Gastrocnemius medialis (tissue), 4 donors: Measurements from ENCODE around the gene SSR4. TPM values are rescaled to one million over a fixed set of nuclear protein-coding genes. Genes with fewer than 3 reads are reported as not detected.
A peak's percentile ranks its signal among the peaks of the same experiment; 100 is the strongest.

Experiments used
- ATAC-seq, 2 donors: fragments of 150-250 bp; one replicate each; pipeline ENCODE4 v1.9.1; 2016
- DNase-seq, 2 donors: peaks; one replicate each; pipeline ENCODE4 v3.0.0-alpha.2; 2019
- H3K27ac ChIP-seq, 4 donors: fragments of 200-600 bp; sonication (generic); 1 replicate in 1 of 4; 2 replicates in 3 of 4; pipeline ENCODE4 v1.5.1; 2016 to 2018; ENCODE audit warnings: mild to moderate bottlenecking in 2 of 4, moderate library complexity in 1 of 4
- H3K27me3 ChIP-seq, 3 donors: fragments of 200-600 bp; sonication (generic) in 2 of 3; 1 replicate in 1 of 3; 2 replicates in 2 of 3; pipeline versions ENCODE4 v1.5.1 to v1.6.0; 2016 to 2019; ENCODE audit warnings: mild to moderate bottlenecking in 1 of 3, moderate library complexity in 1 of 3
- H3K36me3 ChIP-seq, 2 donors: fragments of 200-600 bp; sonication (generic) in 1 of 2; one replicate each; pipeline ENCODE4 v1.5.1; 2017 to 2018
- H3K4me1 ChIP-seq, 2 donors: fragments of 200-600 bp; sonication (generic) in 1 of 2; one replicate each; pipeline ENCODE4 v1.5.1; 2016 to 2017; ENCODE audit warnings: mild to moderate bottlenecking in 2 of 2
- H3K4me3 ChIP-seq, 4 donors: fragments of 200-600 bp; sonication (generic) in 3 of 4; 1 replicate in 1 of 4; 2 replicates in 3 of 4; pipeline ENCODE4 v1.5.1; 2016 to 2019; ENCODE audit warnings: mild to moderate bottlenecking in 2 of 4
- H3K9me3 ChIP-seq, 3 donors: fragments of 200-600 bp; sonication (generic) in 2 of 3; 1 replicate in 1 of 3; 2 replicates in 2 of 3; pipeline ENCODE4 v1.5.1; 2016 to 2019
- POLR2A ChIP-seq, 2 donors: fragments of 450-650 bp; IDR thresholded peaks; one replicate each; pipeline ENCODE4 v1.6.1; 2017; ENCODE audit warnings: antibody characterized with exemption in 2 of 2, mild to moderate bottlenecking in 2 of 2, moderate library complexity in 2 of 2
- in situ Hi-C, 4 donors: fragments of 200-750 bp; cut with MboI; loops; one replicate each; pipeline versions ENCODE4 v1.15.0 to v1.8.0; 2017; ENCODE audit warnings: low sequenced_read_pairs in 4 of 4
- intact Hi-C: fragments of 100-400 bp; cut with DNase I; formaldehyde crosslinking; loops from one replicate; pipeline ENCODE4 v1.15.1; 2023; ENCODE audit warnings: low total_unique reads
- total RNA-seq, 4 donors: library from RNA; depleted of rRNA; stranded (reverse); fragments of >200 nt; gene quantifications; one replicate each; pipeline versions ENCODE4 v1.1.0 to v1.2.3, GENCODE V29; 2016
- TF ChIP-seq, protein P1 (sequence below), 5 experiments: fragments of 450-650 bp in 3 of 5; fragments of 200-600 bp in 2 of 5; sonication (generic) in 2 of 5; IDR thresholded peaks in 4 of 5; conservative IDR thresholded peaks in 1 of 5; 1 replicate in 4 of 5; 2 replicates in 1 of 5; pipeline ENCODE4 v1.5.1; 2016 to 2019; ENCODE audit warnings: antibody characterized with exemption in 5 of 5, mild to moderate bottlenecking in 3 of 5, moderate library complexity in 3 of 5

The SSR4 gene
- total RNA-seq, 4 donors from 2014 or later = 73.9 to 111 (median 93.4) TPM

DNA sequence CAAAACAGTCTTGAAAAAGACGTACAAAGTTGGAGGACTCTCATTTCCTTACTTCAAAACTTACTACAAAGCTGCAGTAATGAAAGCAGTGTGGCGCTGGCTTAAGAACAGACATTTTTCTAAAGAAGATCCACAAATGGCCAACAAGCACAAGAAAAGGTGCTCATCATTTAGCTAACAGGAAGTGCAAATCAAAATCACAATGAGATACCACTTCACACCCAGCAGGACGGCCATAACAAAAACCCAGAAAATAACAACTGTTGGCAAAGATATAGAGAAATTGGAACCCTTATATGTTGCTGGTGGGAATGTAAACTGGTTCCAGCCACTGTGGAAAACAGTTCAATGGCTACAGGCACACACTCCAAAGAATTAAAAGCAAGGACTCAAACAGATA lies 32.5 kb downstream of the SSR4 start:
- intact Hi-C loops (no loop called here), in situ Hi-C loops (no loop called here)
- DNase-seq (no peak), ATAC-seq (no peak)
- no peaks in the 10 kb centered on the region for H3K9me3 ChIP-seq
- no peaks in the 10 kb centered on the region for H3K36me3 ChIP-seq
- peaks cover 0 to 23% (median 19%) of the 10 kb centered on the region in 3 donors for H3K27me3 ChIP-seq
- H3K4me1 ChIP-seq = no peaks in the 10 kb centered on the region
- no peak overlapping the region for H3K27ac ChIP-seq
- TF ChIP-seq, protein P1, sequence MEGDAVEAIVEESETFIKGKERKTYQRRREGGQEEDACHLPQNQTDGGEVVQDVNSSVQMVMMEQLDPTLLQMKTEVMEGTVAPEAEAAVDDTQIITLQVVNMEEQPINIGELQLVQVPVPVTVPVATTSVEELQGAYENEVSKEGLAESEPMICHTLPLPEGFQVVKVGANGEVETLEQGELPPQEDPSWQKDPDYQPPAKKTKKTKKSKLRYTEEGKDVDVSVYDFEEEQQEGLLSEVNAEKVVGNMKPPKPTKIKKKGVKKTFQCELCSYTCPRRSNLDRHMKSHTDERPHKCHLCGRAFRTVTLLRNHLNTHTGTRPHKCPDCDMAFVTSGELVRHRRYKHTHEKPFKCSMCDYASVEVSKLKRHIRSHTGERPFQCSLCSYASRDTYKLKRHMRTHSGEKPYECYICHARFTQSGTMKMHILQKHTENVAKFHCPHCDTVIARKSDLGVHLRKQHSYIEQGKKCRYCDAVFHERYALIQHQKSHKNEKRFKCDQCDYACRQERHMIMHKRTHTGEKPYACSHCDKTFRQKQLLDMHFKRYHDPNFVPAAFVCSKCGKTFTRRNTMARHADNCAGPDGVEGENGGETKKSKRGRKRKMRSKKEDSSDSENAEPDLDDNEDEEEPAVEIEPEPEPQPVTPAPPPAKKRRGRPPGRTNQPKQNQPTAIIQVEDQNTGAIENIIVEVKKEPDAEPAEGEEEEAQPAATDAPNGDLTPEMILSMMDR (IDR thresholded peaks at IDR 0.05 in 4 of 5, conservative IDR thresholded peaks at IDR 0.05 in 1 of 5) = no peak
- no peak for TF ChIP-seq POLR2A (IDR thresholded peaks at IDR 0.05)
- no peak overlapping the region for H3K4me3 ChIP-seq

DNA sequence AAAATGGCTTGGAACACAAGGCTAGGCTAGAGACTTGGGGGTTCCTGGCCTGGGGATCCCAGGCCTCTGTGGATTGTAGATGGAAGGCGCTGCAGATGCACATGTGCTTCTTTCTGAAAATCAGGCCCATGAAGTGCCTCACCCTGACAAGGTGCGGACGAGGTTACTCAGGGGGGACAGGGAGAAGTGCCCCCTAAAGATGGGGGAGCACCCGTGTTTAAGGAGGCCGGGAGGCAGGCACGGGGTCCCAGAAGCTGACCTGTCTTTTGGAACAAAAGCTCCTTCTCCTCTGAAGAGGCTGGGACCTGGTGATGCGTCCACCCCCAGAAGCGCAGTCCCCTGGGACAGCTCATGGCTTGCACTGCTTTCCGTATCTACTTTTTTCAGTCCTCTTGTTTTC lies 33.4 kb downstream of the SSR4 start:
- DNase-seq (no peak), ATAC-seq (no peak)
- H3K4me1 ChIP-seq = no peaks in the 10 kb centered on the region
- peaks cover 0 to 23% (median 21%) of the 10 kb centered on the region in 3 donors for H3K27me3 ChIP-seq
- in situ Hi-C loops = no loop called here
- TF ChIP-seq, protein P1 (IDR thresholded peaks at IDR 0.05 in 4 of 5, conservative IDR thresholded peaks at IDR 0.05 in 1 of 5) = no peak
- TF ChIP-seq POLR2A (IDR thresholded peaks at IDR 0.05) = no peak
- H3K4me3 ChIP-seq = no peak overlapping the region
- intact Hi-C loops = no loop called here
- no peaks in the 10 kb centered on the region for H3K36me3 ChIP-seq
- H3K27ac ChIP-seq = no peak overlapping the region
- H3K9me3 ChIP-seq = no peaks in the 10 kb centered on the region

DNA sequence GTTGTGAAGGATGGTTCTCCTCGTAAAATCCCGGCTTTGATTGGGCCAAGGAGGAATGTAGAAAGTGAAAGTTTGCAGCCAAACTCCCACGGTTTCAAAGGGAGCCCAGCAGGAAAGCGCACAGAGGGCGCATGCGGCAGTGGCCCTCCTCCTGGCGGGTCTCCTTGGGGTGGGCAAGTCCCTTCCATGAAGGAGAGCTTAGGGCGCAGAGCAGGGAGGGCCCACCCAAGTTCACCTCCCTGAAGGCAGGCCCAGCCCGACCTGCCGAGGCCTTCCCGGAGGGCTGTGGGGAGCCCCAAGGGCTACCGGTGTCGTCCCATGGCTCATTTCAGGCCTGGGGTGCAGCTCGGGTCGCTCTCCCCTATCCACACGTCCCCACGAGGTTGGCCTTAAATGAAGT lies 33.8 kb downstream of the SSR4 start:
- Histone ChIP-seq H3K27me3 (peaks cover 0 to 23% (median 21%) of the 10 kb centered on the region in 3 donors), H3K4me3 (peak overlapping the region in 1 of 4 donors; percentile 36), H3K9me3 (no peaks in the 10 kb centered on the region), H3K36me3 (no peaks in the 10 kb centered on the region), H3K27ac (no peak overlapping the region), H3K4me1 (no peaks in the 10 kb centered on the region)
- TF ChIP-seq, protein P1 (IDR thresholded peaks at IDR 0.05 in 4 of 5, conservative IDR thresholded peaks at IDR 0.05 in 1 of 5) = no peak
- ATAC-seq (no peak), DNase-seq (no peak)
- intact Hi-C loops = no loop called here
- in situ Hi-C loops = no loop called here

DNA sequence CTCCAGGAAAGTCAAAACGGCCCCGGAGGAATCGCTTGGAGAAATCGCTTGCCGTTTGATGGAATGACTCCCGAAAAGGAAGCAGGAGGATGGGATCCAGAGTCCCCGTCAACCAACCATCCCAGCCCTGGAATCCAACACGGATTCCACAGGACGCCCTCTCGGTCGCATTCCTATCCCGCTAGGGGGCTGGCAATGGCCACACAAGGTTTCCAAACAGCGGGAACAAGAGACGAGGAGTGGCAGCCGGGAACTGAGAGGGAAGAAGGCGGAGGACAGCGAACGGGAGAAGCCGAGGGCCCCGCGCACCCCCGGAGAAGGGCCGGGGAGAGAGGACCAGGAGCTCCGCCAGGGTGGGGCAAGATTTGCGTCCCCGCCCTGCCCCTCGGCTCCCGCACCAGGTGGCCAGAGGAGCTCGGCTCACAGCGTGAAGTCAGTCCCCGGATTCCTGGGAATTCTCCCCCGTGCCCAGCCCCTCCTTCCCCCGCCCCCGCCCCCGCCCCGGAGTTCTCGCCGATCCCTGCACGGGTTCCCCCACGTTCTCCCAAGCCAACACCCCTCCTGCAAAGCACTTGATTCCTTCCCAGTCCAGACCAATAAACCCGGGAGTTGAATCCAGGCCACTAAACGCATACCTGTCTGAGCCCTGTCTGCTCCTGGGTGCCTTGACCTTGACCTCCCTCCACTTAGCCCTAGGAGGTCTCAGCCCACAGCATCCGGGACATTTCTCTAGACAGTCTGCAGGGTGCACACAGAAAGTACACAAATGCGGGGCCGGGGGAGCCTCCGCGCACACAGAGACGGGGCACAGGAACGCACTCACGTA lies 34.5 kb downstream of the SSR4 start:
- no peak overlapping the region for H3K27ac ChIP-seq
- intact Hi-C loops (no loop called here), in situ Hi-C loops (no loop called here)
- peaks cover 0 to 23% (median 21%) of the 10 kb centered on the region in 3 donors for H3K27me3 ChIP-seq
- H3K4me3 ChIP-seq = peak overlapping the region; percentile 22 to 38 (median 34)
- no peaks in the 10 kb centered on the region for H3K9me3 ChIP-seq
- H3K4me1 ChIP-seq = no peaks in the 10 kb centered on the region
- DNase-seq = no peak
- H3K36me3 ChIP-seq = no peaks in the 10 kb centered on the region
- TF ChIP-seq, protein P1 (IDR thresholded peaks at IDR 0.05 in 4 of 5, conservative IDR thresholded peaks at IDR 0.05 in 1 of 5) = no peak
- no peak for TF ChIP-seq POLR2A (IDR thresholded peaks at IDR 0.05)
- no peak for ATAC-seq

DNA sequence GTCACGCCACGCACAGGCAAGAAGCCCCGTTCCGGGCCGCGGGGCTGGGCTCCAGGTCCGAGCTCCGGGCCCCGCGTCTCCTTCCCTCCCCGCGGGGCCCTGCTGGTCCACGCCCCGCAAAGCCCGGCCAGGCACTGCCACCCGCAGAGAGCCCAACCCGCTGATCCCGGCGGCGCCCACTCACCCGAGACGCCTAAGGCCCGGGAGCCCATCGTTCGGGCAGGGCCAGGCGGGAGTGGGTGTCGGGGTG lies 35.0 kb downstream of the SSR4 start:
- no peak for ATAC-seq
- Histone ChIP-seq H3K27ac (no peak overlapping the region), H3K4me1 (no peaks in the 10 kb centered on the region), H3K4me3 (peak overlapping the region; percentile 22 to 38 (median 34)), H3K36me3 (no peaks in the 10 kb centered on the region), H3K9me3 (no peaks in the 10 kb centered on the region), H3K27me3 (peaks cover 0 to 23% (median 21%) of the 10 kb centered on the region in 3 donors)
- no peak for DNase-seq
- TF ChIP-seq, protein P1 (IDR thresholded peaks at IDR 0.05 in 4 of 5, conservative IDR thresholded peaks at IDR 0.05 in 1 of 5) = no peak
- TF ChIP-seq POLR2A (IDR thresholded peaks at IDR 0.05) = no peak
- intact Hi-C loops = no loop called here
- in situ Hi-C loops = no loop called here
